GM12864 (cell line): ENCODE measurements around the gene INTS13.
"Not testable (repeated sequence)": the region's sequence is repeated elsewhere in the genome, so short reads cannot be mapped to it uniquely, and the experiment has no call there.

Experiments
- DNase-seq: peaks from one replicate; pipeline ENCODE4 v3.0.0-alpha.2; 2011; ENCODE audit warnings: low read depth
- H3K4me3 ChIP-seq: 2 replicates; pipeline ENCODE4 v1.5.1; 2011; ENCODE audit warnings: mild to moderate bottlenecking, low read depth, low read length, control low read depth
- TF ChIP-seq, protein P1 (sequence below): IDR thresholded peaks from 2 replicates; pipeline ENCODE4 v1.5.1; 2011; ENCODE audit warnings: low read depth, mild to moderate bottlenecking, moderate library complexity, low read length, control low read depth, inconsistent platforms; ENCODE audit errors: missing control alignments

Gene INTS13

DNA sequence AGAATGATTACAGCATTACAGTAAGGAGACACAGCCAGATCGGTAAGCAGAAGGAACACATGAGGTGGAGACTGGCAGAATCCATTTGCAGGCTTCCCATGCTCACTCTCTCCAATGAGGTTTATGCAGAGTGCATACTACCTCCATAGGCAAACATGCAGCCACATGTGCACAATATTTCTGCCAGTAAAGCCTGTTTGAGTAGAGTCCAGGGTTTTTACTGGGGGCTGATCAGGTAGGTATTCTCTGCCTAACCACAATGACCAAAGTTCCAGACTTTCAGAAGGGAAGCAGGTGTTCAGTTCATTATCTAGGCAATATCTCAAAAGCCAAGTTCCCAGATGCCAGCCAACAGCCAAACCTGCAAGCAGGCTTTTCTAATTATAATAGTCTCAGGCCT lies 31.1 kb downstream of the INTS13 start:
- H3K4me3 ChIP-seq = no peak overlapping the region
- no peak for DNase-seq
- TF ChIP-seq, protein P1, sequence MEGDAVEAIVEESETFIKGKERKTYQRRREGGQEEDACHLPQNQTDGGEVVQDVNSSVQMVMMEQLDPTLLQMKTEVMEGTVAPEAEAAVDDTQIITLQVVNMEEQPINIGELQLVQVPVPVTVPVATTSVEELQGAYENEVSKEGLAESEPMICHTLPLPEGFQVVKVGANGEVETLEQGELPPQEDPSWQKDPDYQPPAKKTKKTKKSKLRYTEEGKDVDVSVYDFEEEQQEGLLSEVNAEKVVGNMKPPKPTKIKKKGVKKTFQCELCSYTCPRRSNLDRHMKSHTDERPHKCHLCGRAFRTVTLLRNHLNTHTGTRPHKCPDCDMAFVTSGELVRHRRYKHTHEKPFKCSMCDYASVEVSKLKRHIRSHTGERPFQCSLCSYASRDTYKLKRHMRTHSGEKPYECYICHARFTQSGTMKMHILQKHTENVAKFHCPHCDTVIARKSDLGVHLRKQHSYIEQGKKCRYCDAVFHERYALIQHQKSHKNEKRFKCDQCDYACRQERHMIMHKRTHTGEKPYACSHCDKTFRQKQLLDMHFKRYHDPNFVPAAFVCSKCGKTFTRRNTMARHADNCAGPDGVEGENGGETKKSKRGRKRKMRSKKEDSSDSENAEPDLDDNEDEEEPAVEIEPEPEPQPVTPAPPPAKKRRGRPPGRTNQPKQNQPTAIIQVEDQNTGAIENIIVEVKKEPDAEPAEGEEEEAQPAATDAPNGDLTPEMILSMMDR = no peak

DNA sequence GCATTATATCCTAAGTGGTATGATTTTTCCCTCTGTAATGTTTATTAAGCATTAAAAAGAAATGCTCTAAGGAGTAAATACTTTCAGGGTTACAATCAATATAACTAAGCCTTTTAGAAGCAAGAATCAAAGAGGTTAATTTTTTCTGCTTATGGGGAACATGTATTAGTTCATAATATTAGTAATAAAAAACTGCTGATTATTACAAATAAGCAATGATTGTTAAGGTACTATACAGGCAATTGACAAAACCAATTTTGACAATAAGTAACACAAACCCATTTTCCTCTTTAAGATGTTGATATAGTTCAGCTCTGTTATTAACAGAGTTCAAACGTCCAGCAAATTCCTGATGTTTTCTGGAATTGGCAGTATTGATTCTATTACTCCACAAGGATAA lies 31.8 kb downstream of the INTS13 start:
- TF ChIP-seq, protein P1 = no peak
- no peak overlapping the region for H3K4me3 ChIP-seq
- DNase-seq = no peak

DNA sequence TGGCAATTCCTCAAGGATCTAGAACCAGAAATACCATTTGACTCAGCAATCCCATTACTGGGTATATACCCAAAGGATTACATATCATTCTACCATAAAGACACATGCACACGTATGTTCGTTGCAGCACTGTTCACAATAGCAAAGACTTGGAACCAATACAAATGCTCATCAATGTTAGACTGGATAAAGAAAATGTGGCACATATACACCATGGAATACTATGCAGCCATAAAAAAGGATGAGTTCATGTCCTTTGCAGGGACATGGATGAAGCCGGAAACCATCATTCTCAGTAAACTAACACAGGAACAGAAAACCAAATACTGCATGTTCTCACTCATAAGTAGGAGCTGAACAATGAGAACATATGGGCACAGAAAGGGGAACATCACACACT lies 34.4 kb downstream of the INTS13 start:
- not testable (repeated sequence) for H3K4me3 ChIP-seq, DNase-seq

DNA sequence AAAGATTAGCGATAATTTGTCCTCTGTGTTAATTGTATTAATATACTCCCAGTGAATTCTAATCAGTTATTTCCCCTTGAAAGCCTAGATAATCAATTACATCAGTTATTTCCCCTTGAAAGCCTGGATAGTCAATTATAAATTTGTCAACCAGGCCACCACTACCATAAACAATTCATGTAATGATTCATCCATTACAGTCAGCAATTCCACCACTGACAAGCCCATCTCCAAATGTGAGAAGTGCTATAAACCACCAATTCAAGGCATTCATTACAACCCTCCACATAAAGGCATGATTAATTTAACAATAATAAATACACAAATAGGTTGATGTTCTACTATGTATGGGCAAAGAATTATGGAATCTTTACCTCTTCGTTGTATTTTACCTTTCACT lies 40.9 kb downstream of the INTS13 start:
- TF ChIP-seq, protein P1 = no peak
- no peak for DNase-seq
- H3K4me3 ChIP-seq = no peak overlapping the region

DNA sequence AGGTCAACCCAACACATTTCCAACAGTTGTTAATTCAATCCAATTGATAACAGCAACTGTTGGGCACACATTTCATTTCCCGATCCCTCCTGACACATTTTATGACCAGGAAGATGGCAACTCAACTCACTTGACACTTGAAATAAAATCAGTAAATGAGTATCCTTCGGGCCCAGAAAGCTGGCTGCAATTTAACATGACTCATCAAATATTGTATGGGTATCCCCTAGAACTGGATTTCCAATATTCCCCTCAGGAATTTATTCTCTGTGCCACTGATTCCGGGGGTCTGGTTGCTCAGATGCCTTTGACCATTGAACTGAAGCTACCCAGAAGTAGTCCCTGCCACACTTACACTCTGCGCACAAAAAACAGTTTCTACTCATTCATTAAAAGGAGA lies 42.1 kb downstream of the INTS13 start:
- no peak overlapping the region for H3K4me3 ChIP-seq
- no peak for DNase-seq
- TF ChIP-seq, protein P1 = no peak

DNA sequence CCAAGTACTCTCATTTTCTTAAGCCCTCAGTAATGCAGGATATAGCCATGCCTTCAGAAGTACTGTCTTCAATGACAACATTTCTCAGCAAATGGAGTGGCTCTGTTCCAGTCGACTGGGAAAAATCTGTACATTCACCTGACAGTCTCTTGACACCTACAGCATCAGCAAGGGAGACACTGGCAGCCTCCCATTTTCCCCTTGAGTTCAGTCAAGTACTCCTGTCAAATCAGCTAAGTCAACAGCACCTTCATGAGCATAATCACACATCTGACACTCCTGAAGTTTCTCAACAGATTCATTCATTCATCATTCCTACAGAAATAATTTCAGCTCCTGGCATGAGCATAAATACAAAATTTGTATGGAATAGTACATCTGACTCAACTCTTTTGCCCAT lies 46.1 kb downstream of the INTS13 start:
- no peak overlapping the region for H3K4me3 ChIP-seq
- no peak for DNase-seq
- TF ChIP-seq, protein P1 = no peak

DNA sequence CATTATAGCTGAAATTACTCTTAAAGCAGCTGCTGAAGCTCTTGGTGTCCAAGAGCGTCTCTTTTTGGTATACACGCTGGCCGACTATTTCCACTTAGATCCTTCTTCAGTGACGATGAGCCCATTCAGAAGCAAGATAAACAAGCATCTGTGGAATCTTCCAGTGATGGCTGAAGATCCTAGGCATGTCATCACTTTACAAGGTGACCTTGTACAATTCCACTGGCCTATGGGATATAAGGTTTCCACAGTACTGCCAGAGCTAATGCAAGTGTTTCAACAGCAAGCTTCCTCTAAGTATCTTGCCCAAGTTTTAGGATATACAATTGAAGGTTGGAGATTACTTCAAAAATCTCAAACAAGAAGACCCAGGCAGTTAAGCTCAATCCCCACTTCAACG lies 47.0 kb downstream of the INTS13 start:
- no peak overlapping the region for H3K4me3 ChIP-seq
- TF ChIP-seq, protein P1 = no peak
- no peak for DNase-seq
